Naive B cell (primary cell): ENCODE results near the gene DUSP19. TPM values are rescaled to one million over a fixed set of nuclear protein-coding genes. Genes with fewer than 3 reads are reported as not detected.
A peak's percentile ranks its signal among the peaks of the same experiment; 100 is the strongest.

Source experiments
- ATAC-seq, 2 donors: fragments of 150-1000 bp; cut with Tn5 transposase; 2 replicates each; pipeline ENCODE4 v1.10.0; 2021; ENCODE audit warnings: low read depth in 2 of 2, mild to moderate bottlenecking in 2 of 2, moderate library complexity in 2 of 2
- DNase-seq: peaks from one replicate; pipeline ENCODE4 v3.0.0; 2022
- H3K27ac Mint-ChIP-seq, 6 donors: one replicate each; pipeline ENCODE4 v1.8.0; 2020 to 2022; ENCODE audit warnings: mild to moderate bottlenecking in 6 of 6, mixed read lengths in 6 of 6, moderate library complexity in 5 of 6, inconsistent platforms in 2 of 6
- H3K27me3 Mint-ChIP-seq, 3 donors: one replicate each; pipeline ENCODE4 v1.8.0; 2021 to 2022; ENCODE audit warnings: mixed read lengths in 3 of 3, mild to moderate bottlenecking in 1 of 3
- H3K36me3 Mint-ChIP-seq, 2 donors: one replicate each; pipeline ENCODE4 v1.8.0; 2020 to 2022; ENCODE audit warnings: mixed read lengths in 2 of 2, inconsistent platforms in 1 of 2, mild to moderate bottlenecking in 1 of 2
- H3K4me1 Mint-ChIP-seq, 3 donors: one replicate each; pipeline ENCODE4 v1.8.0; 2020 to 2022; ENCODE audit warnings: mixed read lengths in 3 of 3, inconsistent platforms in 1 of 3, mild to moderate bottlenecking in 1 of 3, moderate library complexity in 1 of 3
- H3K4me3 Mint-ChIP-seq, 8 donors: one replicate each; pipeline ENCODE4 v1.8.0; 2020 to 2022; ENCODE audit warnings: mild to moderate bottlenecking in 8 of 8, mixed read lengths in 8 of 8, moderate library complexity in 8 of 8, inconsistent platforms in 2 of 8
- H3K9me3 Mint-ChIP-seq, 7 donors: one replicate each; pipeline ENCODE4 v1.8.0; 2020 to 2022; ENCODE audit warnings: mixed read lengths in 7 of 7, mild to moderate bottlenecking in 5 of 7, inconsistent platforms in 2 of 7, moderate library complexity in 1 of 7
- polyA plus RNA-seq, 6 donors: library from polyadenylated mRNA; unstranded; fragments of 300-500 nt; fragmentation: Illumina TruSeq; gene quantifications; one replicate each; pipeline ENCODE4 v1.2.3, GENCODE V29; 2021; ENCODE audit warnings: low read depth in 6 of 6

DUSP19 gene
- polyA plus RNA-seq: under 1 TPM; 0.04 to 0.77 (median 0.26) TPM

DNA sequence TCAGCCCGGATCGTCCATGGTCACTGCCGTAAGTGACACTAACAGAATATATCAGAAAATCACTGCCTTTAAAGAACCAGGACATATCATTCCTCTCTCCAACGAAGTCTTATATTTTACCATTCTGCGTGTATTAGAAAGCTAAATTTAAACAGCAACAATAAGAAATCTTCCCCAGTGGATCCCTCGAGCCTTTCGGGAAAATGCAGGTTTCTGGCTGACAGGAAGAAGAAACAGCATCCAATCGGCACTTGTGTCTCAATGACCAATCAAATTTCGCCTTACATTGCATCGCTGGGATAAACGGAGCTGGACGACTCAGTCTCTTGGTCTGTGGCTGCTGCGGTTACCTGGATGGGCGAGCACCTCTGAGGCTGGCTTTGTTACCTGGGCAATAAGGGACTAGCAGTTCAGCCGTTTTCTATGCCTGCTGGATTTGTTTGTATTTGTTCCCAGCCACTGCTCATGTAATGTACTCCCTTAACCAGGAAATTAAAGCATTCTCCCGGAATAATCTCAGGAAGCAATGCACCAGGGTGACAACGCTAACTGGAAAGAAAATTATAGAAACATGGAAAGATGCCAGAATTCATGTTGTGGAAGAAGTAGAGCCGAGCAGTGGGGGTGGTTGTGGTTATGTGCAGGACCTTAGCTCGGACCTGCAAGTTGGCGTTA is at the start of gene DUSP19:
DUSP19 (plus strand) TSS at position 284 of the 675 bp plus-strand sequence; CDS start at position 471, 187 bp downstream.
- Mint-ChIP-seq H3K36me3 (no peaks in the 10 kb centered on the region), H3K4me1 (peaks cover 6 to 12% (median 11%) of the 10 kb centered on the region in 3 donors), H3K27ac (peak within 1 kb of the TSS in 4 of 6 donors; percentile 33 to 95 (median 66)), H3K9me3 (no peaks in the 10 kb centered on the region), H3K4me3 (peak within 1 kb of the TSS; percentile 90 to 99 (median 96)), H3K27me3 (peaks cover 6 to 12% (median 6%) of the 10 kb centered on the region in 3 donors)
- DNase-seq (peak; percentile 66), ATAC-seq (peak; percentile 77 to 78)

DNA sequence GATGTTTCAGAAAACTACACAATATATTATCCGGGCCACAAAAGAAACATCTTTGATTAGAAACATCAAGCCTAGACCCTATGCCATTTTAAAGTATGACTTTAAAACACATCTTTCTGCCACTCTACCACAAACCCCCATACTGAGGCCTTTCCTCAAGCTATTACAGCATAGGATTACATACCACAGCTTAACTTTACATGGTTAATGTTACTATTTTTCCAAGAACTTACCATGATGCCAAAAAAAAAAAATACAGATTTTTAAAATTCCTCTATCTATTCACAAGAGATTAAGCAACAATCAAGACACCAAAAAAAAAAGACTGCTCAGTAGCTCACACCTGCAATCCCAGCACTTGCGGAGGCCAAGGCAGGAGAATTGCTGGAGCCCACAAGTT is 49.3 kb upstream of the DUSP19 start:
- no peak overlapping the region for H3K27ac Mint-ChIP-seq
- peaks cover 0 to 5% (median 0%) of the 10 kb centered on the region in 7 donors for H3K9me3 Mint-ChIP-seq
- no peak overlapping the region for H3K4me3 Mint-ChIP-seq
- no peaks in the 10 kb centered on the region for H3K4me1 Mint-ChIP-seq
- H3K27me3 Mint-ChIP-seq: peaks cover 57 to 65% (median 65%) of the 10 kb centered on the region in 3 donors
- DNase-seq (no peak), ATAC-seq (no peak)
- H3K36me3 Mint-ChIP-seq: no peaks in the 10 kb centered on the region

DNA sequence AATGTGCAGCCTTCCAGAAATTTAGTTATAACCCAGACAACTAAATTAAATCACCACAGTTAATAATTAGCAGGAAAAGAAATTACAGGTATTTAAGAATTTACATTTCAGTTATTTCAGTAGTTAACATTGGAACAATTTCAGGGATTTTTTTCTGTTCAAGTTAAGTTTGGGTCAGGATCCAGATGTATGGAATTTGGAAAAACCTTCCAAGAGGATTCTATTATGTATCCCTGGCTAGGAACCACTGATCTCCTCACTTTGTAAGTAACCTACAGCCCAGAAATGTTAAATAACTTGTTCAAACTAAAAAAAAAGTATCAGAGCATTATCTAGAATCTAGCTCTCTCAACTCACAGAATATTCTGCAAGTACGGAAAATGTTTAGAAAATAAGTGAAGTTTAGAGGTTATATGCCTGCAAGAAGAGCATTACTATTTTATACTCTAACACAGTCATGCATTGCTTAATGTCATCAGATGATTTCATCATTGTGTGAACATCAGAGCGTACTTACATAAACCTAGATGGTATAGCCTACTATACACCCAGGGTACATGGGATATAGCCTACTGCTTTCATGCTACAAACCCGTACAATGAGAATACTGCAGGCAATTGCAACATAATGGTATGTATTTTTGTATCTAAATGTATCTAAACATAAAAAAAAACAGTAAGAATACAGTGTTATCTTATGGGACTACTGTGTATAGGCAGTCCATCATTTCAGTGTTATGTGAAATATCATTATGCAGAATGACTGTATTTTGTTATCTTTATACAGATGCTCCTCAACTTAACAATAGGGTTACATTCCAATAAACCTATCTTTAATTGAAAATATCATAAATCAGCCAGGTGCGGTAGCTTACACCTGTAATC is 46.4 kb upstream of the DUSP19 start:
- Mint-ChIP-seq H3K9me3 (peaks cover 0 to 6% (median 3%) of the 10 kb centered on the region in 7 donors), H3K27ac (no peak overlapping the region), H3K27me3 (peaks cover 42 to 59% (median 54%) of the 10 kb centered on the region in 3 donors), H3K4me1 (peaks cover 6 to 14% (median 8%) of the 10 kb centered on the region in 3 donors), H3K36me3 (no peaks in the 10 kb centered on the region), H3K4me3 (no peak overlapping the region)
- ATAC-seq: no peak
- no peak for DNase-seq

- no peak for ATAC-seq
- Mint-ChIP-seq H3K4me1 (peaks cover 11 to 22% (median 14%) of the 10 kb centered on the region in 3 donors), H3K27ac (no peak overlapping the region), H3K36me3 (peaks cover 0 to 4% of the 10 kb centered on the region in 2 donors), H3K4me3 (no peak overlapping the region), H3K9me3 (peaks cover 0 to 10% (median 5%) of the 10 kb centered on the region in 7 donors), H3K27me3 (peaks cover 45 to 61% (median 58%) of the 10 kb centered on the region in 3 donors)
- no peak for DNase-seq
Measured at GRCh38 chr2:183033951-183034350, 44.6 kb upstream of the DUSP19 start.

- Mint-ChIP-seq H3K27me3 (peaks cover 45 to 63% (median 56%) of the 10 kb centered on the region in 3 donors), H3K9me3 (peaks cover 0 to 18% (median 5%) of the 10 kb centered on the region in 7 donors), H3K27ac (no peak overlapping the region), H3K4me3 (no peak overlapping the region), H3K4me1 (peaks cover 14 to 31% (median 16%) of the 10 kb centered on the region in 3 donors), H3K36me3 (peaks cover 0 to 12% of the 10 kb centered on the region in 2 donors)
- ATAC-seq (no peak), DNase-seq (no peak)
Measured at GRCh38 chr2:183034806-183035205, 43.7 kb upstream of the DUSP19 start.

GRCh38 chr2:183035298-183035953 is 43.1 kb upstream of the DUSP19 start:
- peaks cover 14 to 32% (median 16%) of the 10 kb centered on the region in 3 donors for H3K4me1 Mint-ChIP-seq
- peaks cover 0 to 18% (median 2%) of the 10 kb centered on the region in 7 donors for H3K9me3 Mint-ChIP-seq
- H3K36me3 Mint-ChIP-seq: peaks cover 0 to 13% of the 10 kb centered on the region in 2 donors
- H3K4me3 Mint-ChIP-seq: no peak overlapping the region
- no peak for DNase-seq
- peak overlapping the region in 1 of 6 donors; percentile 21 for H3K27ac Mint-ChIP-seq
- no peak for ATAC-seq
- peaks cover 45 to 62% (median 56%) of the 10 kb centered on the region in 3 donors for H3K27me3 Mint-ChIP-seq

DNA sequence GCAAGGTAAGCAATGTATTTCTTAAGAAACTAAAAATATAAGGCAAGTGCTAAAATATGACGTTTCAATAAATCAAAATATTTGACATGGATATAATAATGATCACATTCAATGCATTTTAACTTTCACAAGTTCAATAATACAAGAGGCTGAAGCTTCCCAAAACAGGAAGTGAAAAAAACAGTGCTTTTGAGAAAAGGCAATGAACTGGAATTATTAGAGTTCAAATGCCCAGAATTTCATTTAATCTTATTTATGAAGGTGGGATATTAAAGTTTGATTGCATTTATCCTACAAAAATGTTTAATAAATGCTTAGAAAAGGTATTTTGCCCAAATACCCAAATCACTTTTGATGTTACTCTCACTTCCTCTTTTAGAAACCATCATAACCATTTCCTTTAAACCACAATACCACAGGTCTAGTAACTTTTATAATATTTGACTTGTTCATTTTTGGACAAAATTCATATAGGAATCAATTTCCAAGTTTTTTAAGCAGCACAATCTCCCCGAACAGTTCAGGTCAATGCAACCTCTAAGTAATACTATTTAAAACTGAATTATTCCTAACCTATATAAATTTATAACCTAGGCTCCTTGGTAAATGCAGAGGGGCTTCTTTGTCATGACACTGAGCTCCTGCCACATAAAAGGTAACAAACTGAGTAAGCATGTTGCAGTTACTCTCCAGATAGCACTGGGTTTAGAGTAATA is 42.4 kb upstream of the DUSP19 start:
- ATAC-seq: peak; percentile 47 to 58

GRCh38 chr2:183037074-183037552 is 41.4 kb upstream of the DUSP19 start:
- Mint-ChIP-seq H3K4me3 (peak overlapping the region in 6 of 8 donors; percentile 21 to 59 (median 48)), H3K27ac (peak overlapping the region in 1 of 6 donors; percentile 44), H3K36me3 (peaks cover 0 to 13% of the 10 kb centered on the region in 2 donors), H3K9me3 (peaks cover 0 to 18% (median 2%) of the 10 kb centered on the region in 7 donors), H3K4me1 (peaks cover 14 to 32% (median 16%) of the 10 kb centered on the region in 3 donors), H3K27me3 (peaks cover 44 to 61% (median 54%) of the 10 kb centered on the region in 3 donors)
- DNase-seq: no peak
- no peak for ATAC-seq

More for the DNA sequence above, 42.4 kb upstream of the DUSP19 start:
- peaks cover 0 to 13% of the 10 kb centered on the region in 2 donors for H3K36me3 Mint-ChIP-seq
- peak overlapping the region in 1 of 8 donors; percentile 44 for H3K4me3 Mint-ChIP-seq
- H3K4me1 Mint-ChIP-seq: peaks cover 14 to 32% (median 16%) of the 10 kb centered on the region in 3 donors
- no peak overlapping the region for H3K27ac Mint-ChIP-seq
- peaks cover 45 to 59% (median 57%) of the 10 kb centered on the region in 3 donors for H3K27me3 Mint-ChIP-seq
- peak; percentile 61 for DNase-seq
- peaks cover 0 to 18% (median 2%) of the 10 kb centered on the region in 7 donors for H3K9me3 Mint-ChIP-seq

DNA sequence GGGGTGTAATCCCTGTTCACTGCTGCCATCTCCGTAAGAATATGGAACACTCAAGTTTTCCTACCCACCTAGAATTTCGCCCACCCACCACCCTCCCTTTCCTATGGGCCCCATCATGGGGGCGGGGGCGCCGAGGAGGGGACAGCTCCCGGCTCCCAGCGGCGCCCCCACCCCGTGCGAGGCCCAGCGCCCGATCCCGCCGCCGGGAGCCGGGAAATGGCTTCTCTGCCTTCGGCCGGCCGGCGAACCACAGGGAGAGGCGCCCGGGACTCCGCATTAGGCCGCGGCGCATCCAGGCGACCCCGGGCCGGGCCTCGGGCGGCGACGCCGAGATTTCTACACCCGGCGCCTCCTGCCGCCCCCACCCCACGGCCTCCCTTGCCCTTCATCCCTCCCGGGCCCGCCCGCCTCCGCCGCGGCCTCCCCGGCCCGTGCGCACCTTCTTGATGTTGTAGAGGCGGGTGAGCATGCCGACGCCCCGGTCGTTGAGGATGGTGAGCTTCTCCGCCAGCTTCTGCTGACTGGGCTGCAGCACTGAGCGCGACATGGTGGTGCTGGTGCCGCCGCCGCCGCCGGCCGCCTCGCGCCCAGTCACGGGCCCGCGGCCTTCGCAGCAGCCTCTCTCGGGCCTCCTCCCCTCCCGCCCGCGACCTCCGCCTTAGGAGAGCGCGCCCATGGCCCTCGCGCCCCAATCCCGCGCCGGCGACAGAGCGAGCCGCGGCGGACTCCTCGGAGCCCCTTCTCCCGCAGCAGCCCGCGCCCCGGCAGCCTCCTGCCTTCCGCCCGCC is 40.8 kb upstream of the DUSP19 start:
- H3K36me3 Mint-ChIP-seq: peaks cover 0 to 13% of the 10 kb centered on the region in 2 donors
- H3K27ac Mint-ChIP-seq: no peak overlapping the region
- H3K27me3 Mint-ChIP-seq: peaks cover 40 to 61% (median 50%) of the 10 kb centered on the region in 3 donors
- H3K4me1 Mint-ChIP-seq: peaks cover 14 to 32% (median 16%) of the 10 kb centered on the region in 3 donors
- peak overlapping the region in 6 of 8 donors; percentile 22 to 66 (median 58) for H3K4me3 Mint-ChIP-seq
- H3K9me3 Mint-ChIP-seq: peaks cover 0 to 18% (median 2%) of the 10 kb centered on the region in 7 donors
- ATAC-seq (peak; percentile 42 to 61), DNase-seq (no peak)

DNA sequence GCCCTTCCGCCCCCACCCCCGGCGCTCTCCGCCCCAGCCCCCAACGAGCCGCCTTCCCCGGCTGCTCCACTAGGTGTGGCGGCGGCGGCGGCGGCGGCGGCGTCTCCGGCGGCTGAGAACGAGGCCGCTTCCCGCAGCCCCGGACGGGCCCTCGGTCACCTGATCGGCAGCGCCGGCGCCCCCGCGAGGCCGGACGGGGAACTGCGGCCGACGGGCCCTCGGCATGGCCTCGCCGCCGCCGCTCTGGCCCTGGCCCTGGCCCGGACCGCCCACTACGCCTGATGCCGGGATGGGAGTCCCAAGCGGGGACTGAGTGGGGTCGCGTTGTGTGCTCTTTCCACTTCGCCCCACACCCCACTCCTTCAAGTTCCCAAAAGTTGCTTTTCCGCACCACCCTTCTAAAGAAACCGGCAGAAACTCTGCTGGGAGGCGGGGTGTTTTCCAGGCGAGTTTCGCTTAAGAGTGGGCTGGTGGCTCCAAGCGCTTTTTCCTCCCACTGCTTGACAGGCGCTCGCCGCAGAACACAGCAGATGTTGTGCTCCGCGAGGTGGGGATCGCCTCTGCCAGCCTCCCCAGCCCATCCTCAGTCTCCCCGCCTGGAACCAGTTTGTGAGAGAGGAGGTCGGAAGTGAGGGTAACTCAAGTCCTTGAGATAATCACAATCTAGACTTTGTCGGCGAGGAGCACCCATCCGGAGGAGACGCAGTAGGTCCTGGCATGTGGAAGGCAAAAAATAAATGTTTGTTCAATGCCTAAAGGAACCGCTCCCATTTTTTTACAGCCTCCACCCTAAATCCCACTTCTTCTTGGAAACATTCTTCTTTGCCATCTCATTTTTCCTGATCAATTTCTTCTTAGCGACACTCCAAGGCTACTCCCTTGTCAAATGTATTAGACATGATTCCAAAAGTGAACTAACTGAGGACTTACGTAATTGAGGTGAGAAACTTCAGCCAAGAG is 39.9 kb upstream of the DUSP19 start, which contains the start of gene NCKAP1:
NCKAP1 (minus strand) TSS at position 117 of the 960 bp plus-strand sequence. CDS start 358 bp downstream, outside the sequence.
- Mint-ChIP-seq H3K4me3 (peak within 1 kb of the TSS; percentile 57 to 81 (median 67)), H3K36me3 (peaks cover 0 to 19% of the 10 kb centered on the region in 2 donors), H3K4me1 (peaks cover 14 to 32% (median 16%) of the 10 kb centered on the region in 3 donors), H3K27ac (peak within 1 kb of the TSS in 1 of 6 donors; percentile 67), H3K27me3 (peaks cover 31 to 58% (median 42%) of the 10 kb centered on the region in 3 donors), H3K9me3 (peaks cover 0 to 20% (median 8%) of the 10 kb centered on the region in 7 donors)
- DNase-seq: peak; percentile 46
- peak; percentile 79 to 84 for ATAC-seq
